Endothelial cell (in vitro differentiated cells): ENCODE data around the gene HTRA1. TPM values are rescaled to one million over a fixed set of nuclear protein-coding genes. Genes with fewer than 3 reads are reported as not detected.

Experiments
- DNase-seq: peaks from one replicate; pipeline ENCODE4 v3.0.0; 2021; ENCODE audit warnings: low spot score
- H3K27ac Mint-ChIP-seq: one replicate; pipeline ENCODE4 v1.8.0; 2021; ENCODE audit warnings: mixed read lengths, inconsistent platforms; ENCODE audit not compliant: unreplicated experiment
- H3K27me3 Mint-ChIP-seq: one replicate; pipeline ENCODE4 v1.8.0; 2021; ENCODE audit warnings: mild to moderate bottlenecking, moderate library complexity, mixed read lengths, inconsistent platforms; ENCODE audit not compliant: unreplicated experiment
- H3K36me3 Mint-ChIP-seq: one replicate; pipeline ENCODE4 v1.8.0; 2021; ENCODE audit warnings: mild to moderate bottlenecking, low read depth, mixed read lengths, inconsistent platforms; ENCODE audit not compliant: unreplicated experiment
- H3K4me1 Mint-ChIP-seq: one replicate; pipeline ENCODE4 v1.8.0; 2021; ENCODE audit warnings: mild to moderate bottlenecking, mixed read lengths, inconsistent platforms; ENCODE audit not compliant: unreplicated experiment
- H3K4me3 Mint-ChIP-seq: one replicate; pipeline ENCODE4 v1.8.0; 2021; ENCODE audit warnings: mild to moderate bottlenecking, mixed read lengths, inconsistent platforms; ENCODE audit not compliant: unreplicated experiment
- H3K9me3 Mint-ChIP-seq: one replicate; pipeline ENCODE4 v1.8.0; 2021; ENCODE audit warnings: mixed read lengths, inconsistent platforms; ENCODE audit not compliant: unreplicated experiment
- CTCF ChIP-seq: fragments of 200-600 bp; sonication (generic); IDR thresholded peaks from one replicate; pipeline ENCODE4 v1.5.0; 2021; ENCODE audit warnings: antibody characterized with exemption; ENCODE audit not compliant: unreplicated experiment
- total RNA-seq: library from RNA; stranded (reverse); fragmentation: NEBNext Ultra II Directional; extraction: Animal tissue kit (Norgen Biotek cat#: 25700); gene quantifications from one replicate; pipeline ENCODE4 v1.2.1, GENCODE V29; 2021; ENCODE audit not compliant: unreplicated experiment

HTRA1 gene
- total RNA-seq, 1 donor from 2014 or later = 72.3 TPM

GRCh38 chr10:122485670-122486069, 24.3 kb downstream of the HTRA1 start:
- Mint-ChIP-seq H3K36me3 (peaks cover 6% of the 10 kb centered on the region), H3K4me1 (peaks cover 23% of the 10 kb centered on the region), H3K27me3 (peaks cover 2% of the 10 kb centered on the region), H3K27ac (peak overlapping the region; percentile 90), H3K4me3 (no peak overlapping the region), H3K9me3 (no peaks in the 10 kb centered on the region)
- DNase-seq = no peak
- TF ChIP-seq CTCF = no peak

- peaks cover 2% of the 10 kb centered on the region for H3K27me3 Mint-ChIP-seq
- H3K4me1 Mint-ChIP-seq = peaks cover 23% of the 10 kb centered on the region
- H3K27ac Mint-ChIP-seq = no peak overlapping the region
- no peak for DNase-seq
- H3K36me3 Mint-ChIP-seq = peaks cover 6% of the 10 kb centered on the region
- no peak overlapping the region for H3K4me3 Mint-ChIP-seq
- H3K9me3 Mint-ChIP-seq = no peaks in the 10 kb centered on the region
- TF ChIP-seq CTCF = no peak
These were observed 25.2 kb downstream of the HTRA1 start for GRCh38 chr10:122486406-122487080.

- no peak for TF ChIP-seq CTCF
- no peak overlapping the region for H3K27ac Mint-ChIP-seq
- DNase-seq = no peak
- peaks cover 2% of the 10 kb centered on the region for H3K27me3 Mint-ChIP-seq
- peaks cover 23% of the 10 kb centered on the region for H3K4me1 Mint-ChIP-seq
- no peaks in the 10 kb centered on the region for H3K9me3 Mint-ChIP-seq
- H3K36me3 Mint-ChIP-seq = peaks cover 3% of the 10 kb centered on the region
- H3K4me3 Mint-ChIP-seq = no peak overlapping the region
These were observed 25.9 kb downstream of the HTRA1 start for GRCh38 chr10:122487174-122487765.

- peaks cover 4% of the 10 kb centered on the region for H3K27me3 Mint-ChIP-seq
- no peak overlapping the region for H3K27ac Mint-ChIP-seq
- TF ChIP-seq CTCF = no peak
- no peaks in the 10 kb centered on the region for H3K9me3 Mint-ChIP-seq
- H3K4me1 Mint-ChIP-seq = peaks cover 22% of the 10 kb centered on the region
- no peak for DNase-seq
- peaks cover 4% of the 10 kb centered on the region for H3K36me3 Mint-ChIP-seq
- H3K4me3 Mint-ChIP-seq = no peak overlapping the region
These were observed 28.9 kb downstream of the HTRA1 start for GRCh38 chr10:122490268-122490667.
